Measurements from ENCODE around the gene FAM107B.

FAM107B gene

DNA sequence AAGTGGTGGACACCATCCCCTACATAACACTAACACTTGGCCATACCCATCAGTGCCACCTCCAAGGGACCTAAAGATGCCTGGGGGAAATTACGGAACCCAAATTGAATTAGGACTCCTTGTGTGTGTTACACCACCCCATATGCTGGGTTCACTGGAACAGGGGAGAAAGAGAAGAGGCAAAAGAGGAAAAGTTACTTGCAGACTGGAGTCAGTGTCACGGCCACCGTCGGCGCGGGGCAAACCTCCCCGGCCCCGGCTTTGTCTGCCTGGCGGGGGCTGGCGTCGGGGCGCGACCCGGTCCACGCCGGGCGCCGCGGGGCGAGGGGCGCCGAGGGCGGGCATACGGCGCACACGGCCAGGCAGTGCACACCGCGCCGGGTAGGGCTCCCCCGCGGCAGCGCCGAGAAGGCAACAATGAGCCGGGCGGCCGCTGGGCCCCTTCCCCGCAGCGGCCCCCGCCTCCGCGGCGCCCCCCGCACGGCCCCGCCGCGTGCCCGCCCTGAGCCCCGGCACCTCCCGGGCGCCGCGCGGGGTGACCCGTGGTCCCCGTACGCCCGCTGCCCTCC is 171.1 kb downstream of the FAM107B start:
- POLR2A ChIA-PET = interaction anchor here (0.5 kb wide), 1 partner anchor 50 kb away, joined by 3 read pairs; no protein-coding TSS in a partner anchor
- Histone ChIP-seq H3K27ac (ENCODE audit: extremely low read depth, low read depth, low read length) (peak overlapping the region; percentile 48; the same call in 1 of the 2 replicates), H3K4me3 (ENCODE audit: low read depth, low read length) (peak overlapping the region; percentile 54), H3K36me3 (ENCODE audit: control insufficient read depth in 2 of 2, insufficient read depth in 1 of 2, low read length in 2 of 2) (peaks cover 0 to 21% of the 10 kb centered on the region in 2 experiments; a peak in 1 of 3 replicates), H3K4me1 (ENCODE audit: control insufficient read depth, insufficient read depth, low read length) (peaks cover 11% of the 10 kb centered on the region), H3K9me3 (ENCODE audit: control insufficient read depth, insufficient read depth, low read depth, low read length) (no peaks in the 10 kb centered on the region)
- CTCF ChIA-PET = no interaction called here
- TF ChIP-seq ZNF423 (tag by site-specific recombination; IDR thresholded peaks at IDR 0.05) = no peak
- no peak for TF ChIP-seq ZNF211 (tag by site-specific recombination; IDR thresholded peaks at IDR 0.05; ENCODE audit: low read depth)
- TF ChIP-seq ZNF174 (tag by site-specific recombination; IDR thresholded peaks at IDR 0.05) = no peak
- TF ChIP-seq PRDM1 (tag by site-specific recombination; IDR thresholded peaks at IDR 0.05) = peak; percentile 68
- TF ChIP-seq ZNF133 (tag by site-specific recombination; IDR thresholded peaks at IDR 0.05) = no peak
- TF ChIP-seq, protein P1, sequence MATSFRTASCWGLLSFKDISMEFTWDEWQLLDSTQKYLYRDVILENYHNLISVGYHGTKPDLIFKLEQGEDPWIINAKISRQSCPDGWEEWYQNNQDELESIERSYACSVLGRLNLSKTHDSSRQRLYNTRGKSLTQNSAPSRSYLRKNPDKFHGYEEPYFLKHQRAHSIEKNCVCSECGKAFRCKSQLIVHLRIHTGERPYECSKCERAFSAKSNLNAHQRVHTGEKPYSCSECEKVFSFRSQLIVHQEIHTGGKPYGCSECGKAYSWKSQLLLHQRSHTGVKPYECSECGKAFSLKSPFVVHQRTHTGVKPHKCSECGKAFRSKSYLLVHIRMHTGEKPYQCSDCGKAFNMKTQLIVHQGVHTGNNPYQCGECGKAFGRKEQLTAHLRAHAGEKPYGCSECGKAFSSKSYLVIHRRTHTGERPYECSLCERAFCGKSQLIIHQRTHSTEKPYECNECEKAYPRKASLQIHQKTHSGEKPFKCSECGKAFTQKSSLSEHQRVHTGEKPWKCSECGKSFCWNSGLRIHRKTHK (tag by site-specific recombination; IDR thresholded peaks at IDR 0.05) = no peak
- no peak for TF ChIP-seq ZNF341 (tag by site-specific recombination; IDR thresholded peaks at IDR 0.05; ENCODE audit: low read depth)
- TF ChIP-seq KLF9 (tag by site-specific recombination; IDR thresholded peaks at IDR 0.05; ENCODE audit: low read depth) = no peak
- no peak for TF ChIP-seq MYNN (tag by site-specific recombination; IDR thresholded peaks at IDR 0.05; ENCODE audit: borderline replicate concordance)
- peak; percentile 14; the same call in 1 of the 2 replicates for TF ChIP-seq ZBTB20 (tag by site-specific recombination; IDR thresholded peaks at IDR 0.05)
- TF ChIP-seq ZNF121 (tag by site-specific recombination; IDR thresholded peaks at IDR 0.05) = no peak
- no peak for TF ChIP-seq ZNF10 (tag by site-specific recombination; IDR thresholded peaks at IDR 0.05)
- TF ChIP-seq, protein P2, sequence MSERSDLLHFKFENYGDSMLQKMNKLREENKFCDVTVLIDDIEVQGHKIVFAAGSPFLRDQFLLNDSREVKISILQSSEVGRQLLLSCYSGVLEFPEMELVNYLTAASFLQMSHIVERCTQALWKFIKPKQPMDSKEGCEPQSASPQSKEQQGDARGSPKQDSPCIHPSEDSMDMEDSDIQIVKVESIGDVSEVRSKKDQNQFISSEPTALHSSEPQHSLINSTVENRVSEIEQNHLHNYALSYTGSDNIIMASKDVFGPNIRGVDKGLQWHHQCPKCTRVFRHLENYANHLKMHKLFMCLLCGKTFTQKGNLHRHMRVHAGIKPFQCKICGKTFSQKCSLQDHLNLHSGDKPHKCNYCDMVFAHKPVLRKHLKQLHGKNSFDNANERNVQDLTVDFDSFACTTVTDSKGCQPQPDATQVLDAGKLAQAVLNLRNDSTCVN (tag by site-specific recombination; optimal IDR thresholded peaks at IDR 0.05) = peak; percentile 50
- no peak for TF ChIP-seq ZNF214 (tag by site-specific recombination; IDR thresholded peaks at IDR 0.05; ENCODE audit: borderline replicate concordance)
- TF ChIP-seq ZNF350 (tag by site-specific recombination; IDR thresholded peaks at IDR 0.05) = no peak
- TF ChIP-seq, protein P3, sequence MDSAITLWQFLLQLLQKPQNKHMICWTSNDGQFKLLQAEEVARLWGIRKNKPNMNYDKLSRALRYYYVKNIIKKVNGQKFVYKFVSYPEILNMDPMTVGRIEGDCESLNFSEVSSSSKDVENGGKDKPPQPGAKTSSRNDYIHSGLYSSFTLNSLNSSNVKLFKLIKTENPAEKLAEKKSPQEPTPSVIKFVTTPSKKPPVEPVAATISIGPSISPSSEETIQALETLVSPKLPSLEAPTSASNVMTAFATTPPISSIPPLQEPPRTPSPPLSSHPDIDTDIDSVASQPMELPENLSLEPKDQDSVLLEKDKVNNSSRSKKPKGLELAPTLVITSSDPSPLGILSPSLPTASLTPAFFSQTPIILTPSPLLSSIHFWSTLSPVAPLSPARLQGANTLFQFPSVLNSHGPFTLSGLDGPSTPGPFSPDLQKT (IDR thresholded peaks at IDR 0.05; ENCODE audit: borderline replicate concordance, low read depth, low read length) = no peak
- no peak for TF ChIP-seq ZNF112 (tag by site-specific recombination; IDR thresholded peaks at IDR 0.05)
- peak; percentile 49; the same call in 1 of the 2 replicates for TF ChIP-seq ZBTB8A (tag by site-specific recombination; IDR thresholded peaks at IDR 0.05)
- no peak for TF ChIP-seq ZNF585B (tag by site-specific recombination; IDR thresholded peaks at IDR 0.05)
- TF ChIP-seq, protein P4, sequence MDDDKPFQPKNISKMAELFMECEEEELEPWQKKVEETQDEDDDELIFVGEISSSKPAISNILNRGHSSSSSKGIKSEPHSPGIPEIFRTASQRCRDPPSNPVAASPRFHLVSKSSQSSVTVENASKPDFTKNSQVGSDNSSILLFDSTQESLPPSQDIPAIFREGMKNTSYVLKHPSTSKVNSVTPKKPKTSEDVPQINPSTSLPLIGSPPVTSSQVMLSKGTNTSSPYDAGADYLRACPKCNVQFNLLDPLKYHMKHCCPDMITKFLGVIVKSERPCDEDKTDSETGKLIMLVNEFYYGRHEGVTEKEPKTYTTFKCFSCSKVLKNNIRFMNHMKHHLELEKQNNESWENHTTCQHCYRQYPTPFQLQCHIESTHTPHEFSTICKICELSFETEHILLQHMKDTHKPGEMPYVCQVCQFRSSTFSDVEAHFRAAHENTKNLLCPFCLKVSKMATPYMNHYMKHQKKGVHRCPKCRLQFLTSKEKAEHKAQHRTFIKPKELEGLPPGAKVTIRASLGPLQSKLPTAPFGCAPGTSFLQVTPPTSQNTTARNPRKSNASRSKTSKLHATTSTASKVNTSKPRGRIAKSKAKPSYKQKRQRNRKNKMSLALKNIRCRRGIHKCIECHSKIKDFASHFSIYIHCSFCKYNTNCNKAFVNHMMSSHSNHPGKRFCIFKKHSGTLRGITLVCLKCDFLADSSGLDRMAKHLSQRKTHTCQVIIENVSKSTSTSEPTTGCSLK (tag by site-specific recombination; IDR thresholded peaks at IDR 0.05) = no peak
- peak; percentile 82 for TF ChIP-seq ZNF335 (tag by site-specific recombination; conservative IDR thresholded peaks at IDR 0.05)
- TF ChIP-seq ZNF510 (tag by site-specific recombination; IDR thresholded peaks at IDR 0.05; ENCODE audit: insufficient replicate concordance) = no peak
- no peak for TF ChIP-seq ZNF777 (tag by site-specific recombination; IDR thresholded peaks at IDR 0.05; ENCODE audit: borderline replicate concordance)
- TF ChIP-seq, protein P5, sequence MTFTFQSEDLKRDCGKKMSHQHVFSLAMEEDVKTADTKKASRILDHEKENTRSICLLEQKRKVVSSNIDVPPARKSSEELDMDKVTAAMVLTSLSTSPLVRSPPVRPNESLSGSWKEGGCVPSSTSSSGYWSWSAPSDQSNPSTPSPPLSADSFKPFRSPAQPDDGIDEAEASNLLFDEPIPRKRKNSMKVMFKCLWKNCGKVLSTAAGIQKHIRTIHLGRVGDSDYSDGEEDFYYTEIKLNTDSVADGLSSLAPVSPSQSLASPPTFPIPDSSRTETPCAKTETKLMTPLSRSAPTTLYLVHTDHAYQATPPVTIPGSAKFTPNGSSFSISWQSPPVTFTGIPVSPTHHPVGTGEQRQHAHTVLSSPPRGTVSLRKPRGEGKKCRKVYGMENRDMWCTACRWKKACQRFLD (tag by site-specific recombination; IDR thresholded peaks at IDR 0.05) = no peak
- TF ChIP-seq, protein P6, sequence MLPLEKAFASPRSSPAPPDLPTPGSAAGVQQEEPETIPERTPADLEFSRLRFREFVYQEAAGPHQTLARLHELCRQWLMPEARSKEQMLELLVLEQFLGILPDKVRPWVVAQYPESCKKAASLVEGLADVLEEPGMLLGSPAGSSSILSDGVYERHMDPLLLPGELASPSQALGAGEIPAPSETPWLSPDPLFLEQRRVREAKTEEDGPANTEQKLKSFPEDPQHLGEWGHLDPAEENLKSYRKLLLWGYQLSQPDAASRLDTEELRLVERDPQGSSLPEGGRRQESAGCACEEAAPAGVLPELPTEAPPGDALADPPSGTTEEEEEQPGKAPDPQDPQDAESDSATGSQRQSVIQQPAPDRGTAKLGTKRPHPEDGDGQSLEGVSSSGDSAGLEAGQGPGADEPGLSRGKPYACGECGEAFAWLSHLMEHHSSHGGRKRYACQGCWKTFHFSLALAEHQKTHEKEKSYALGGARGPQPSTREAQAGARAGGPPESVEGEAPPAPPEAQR (tag by site-specific recombination; IDR thresholded peaks at IDR 0.05) = no peak
- no peak for TF ChIP-seq ZSCAN30 (tag by site-specific recombination; IDR thresholded peaks at IDR 0.05)
- TF ChIP-seq ZNF600 (tag by site-specific recombination; IDR thresholded peaks at IDR 0.05) = no peak
- TF ChIP-seq ZIC2 (tag by site-specific recombination; IDR thresholded peaks at IDR 0.05) = no peak

All from HEK293 (cell line).